ENCODE results near the gene MORC4.
"Not testable (repeated sequence)": the region's sequence is repeated elsewhere in the genome, so short reads cannot be mapped to it uniquely, and the experiment has no call there.

MORC4 gene

GRCh38 chrX:107000013-107000515, at the start of gene MORC4:
MORC4 (minus strand) TSS chrX:107000212; CDS start chrX:106999969, 243 bp downstream.
- DNase-seq (ENCODE audit: low spot score) = peak; percentile 61

DNA sequence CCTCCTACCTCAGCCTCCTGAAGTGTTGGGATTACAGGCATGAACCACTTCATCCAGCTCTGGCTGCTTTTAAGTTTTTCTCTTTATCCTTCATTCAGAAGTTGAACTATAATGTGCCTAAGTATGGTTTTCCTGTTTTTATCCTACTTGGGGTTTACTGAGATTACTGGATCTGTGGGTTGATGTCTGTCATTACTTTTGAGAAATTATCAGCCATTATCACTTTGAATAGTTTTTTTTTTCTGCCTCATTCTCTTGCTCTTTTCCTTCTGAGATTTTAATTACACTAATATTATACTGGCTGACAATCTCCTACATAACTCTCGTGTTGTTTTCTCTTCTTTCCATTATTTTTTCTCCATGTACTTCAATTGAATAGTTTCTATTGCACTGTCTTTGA, 47.6 kb upstream of the MORC4 start:
- no peak for DNase-seq (ENCODE audit: low spot score)

DNA sequence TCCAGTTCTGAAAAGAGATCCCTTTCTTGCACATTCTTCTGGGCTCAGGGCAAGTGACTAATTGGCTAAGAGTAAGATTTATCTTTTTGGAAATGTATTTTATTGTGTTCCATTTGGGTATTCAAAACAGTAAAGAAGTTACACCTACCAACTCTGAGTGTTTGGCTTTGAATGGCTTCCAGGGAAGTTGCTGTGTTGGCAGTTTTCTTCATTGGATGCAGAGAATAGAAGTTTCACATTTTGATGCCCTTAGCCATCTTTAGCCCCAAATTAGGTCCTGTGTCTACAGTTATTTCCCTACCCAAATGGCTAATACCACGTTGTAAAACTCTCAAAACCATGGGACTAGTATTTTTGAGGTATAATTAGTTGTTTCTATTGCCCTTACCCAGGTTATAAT, 29.7 kb upstream of the MORC4 start:
- no peak for DNase-seq (ENCODE audit: low spot score)

DNA sequence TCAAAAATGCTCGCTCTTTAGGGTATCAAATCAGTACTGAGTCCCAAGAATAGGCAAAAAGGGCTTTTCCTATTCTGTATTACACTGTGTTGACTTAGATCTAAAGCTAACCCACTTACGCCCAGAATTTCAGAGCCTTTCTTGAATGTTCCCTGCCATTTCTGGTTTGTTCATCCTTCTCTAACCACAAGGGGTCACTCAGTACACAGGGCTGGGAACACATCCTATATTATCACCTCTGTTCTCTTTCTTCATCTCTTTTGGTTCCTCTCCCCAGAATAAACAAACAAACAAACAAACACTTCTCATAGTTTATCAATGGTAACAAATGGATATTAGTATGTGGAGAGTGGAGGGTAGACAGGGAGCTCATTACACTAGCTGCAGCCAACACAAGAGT, 25.5 kb upstream of the MORC4 start:
- peak; percentile 9 for DNase-seq (ENCODE audit: low spot score)

- DNase-seq (ENCODE audit: low spot score) = no peak
Measured at GRCh38 chrX:107014936-107015335, 14.9 kb upstream of the MORC4 start.

DNA sequence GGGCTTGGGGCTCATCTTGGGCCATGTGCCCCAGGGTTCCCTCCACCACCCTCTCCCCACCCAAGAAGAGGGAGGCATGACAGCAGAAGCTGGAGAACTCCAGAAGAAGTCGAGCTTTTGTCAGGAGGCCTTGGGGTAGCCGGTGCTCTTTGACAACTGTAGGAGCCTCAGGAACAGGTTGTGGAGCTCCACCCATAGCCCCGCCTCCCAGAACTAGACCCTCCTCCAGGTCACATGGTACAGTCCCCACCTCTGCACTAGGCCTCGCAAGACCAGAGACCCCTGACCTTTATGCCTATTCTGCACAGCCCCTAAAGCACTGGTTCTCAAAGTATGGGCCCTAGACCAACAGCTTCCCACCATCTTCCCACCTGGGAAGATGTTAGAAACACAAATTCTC, 8.0 kb upstream of the MORC4 start:
- no peak for DNase-seq (ENCODE audit: low spot score)

GRCh38 chrX:106999002-106999975, 723 bp downstream of the MORC4 start:
- DNase-seq (ENCODE audit: low spot score) = peak; percentile 46

DNA sequence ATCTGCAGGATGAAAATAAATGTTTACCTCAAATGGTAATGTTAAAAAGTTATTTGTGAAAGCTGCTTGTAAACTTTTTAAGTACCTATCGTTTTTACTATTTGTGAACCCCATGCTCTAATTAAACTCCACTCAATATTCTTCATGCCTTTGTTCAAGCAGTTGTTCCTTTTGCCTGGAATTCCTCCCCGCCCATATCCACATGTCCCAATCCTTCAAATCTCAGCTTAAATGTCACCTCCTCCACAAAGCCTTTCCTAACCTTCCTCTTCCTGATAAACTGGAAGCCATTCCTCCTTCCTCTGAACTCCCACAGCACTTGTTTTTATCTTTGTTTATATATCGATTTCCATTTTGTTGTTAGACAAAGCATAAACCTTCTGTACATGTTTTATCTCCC, 2.4 kb downstream of the MORC4 start:
- no peak for DNase-seq (ENCODE audit: low spot score)

DNA sequence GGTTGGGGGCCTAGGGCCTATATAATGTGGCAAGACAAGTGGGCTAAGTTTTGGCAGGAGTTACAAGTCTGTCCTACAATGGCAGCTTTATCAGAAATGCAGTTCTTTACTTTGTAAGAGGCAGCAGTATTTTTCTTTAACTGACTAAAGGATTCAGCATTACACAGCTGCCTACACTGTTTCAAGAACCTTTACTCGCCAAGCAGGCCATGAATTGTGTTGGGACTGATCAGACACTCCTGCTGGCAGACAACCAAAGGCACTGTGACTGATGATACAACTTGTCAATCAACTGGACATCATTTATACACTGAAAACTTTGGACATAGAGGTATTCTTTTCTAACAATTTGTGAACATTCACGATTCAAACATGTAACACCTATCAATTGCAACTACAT, 4.3 kb downstream of the MORC4 start:
- no peak for DNase-seq (ENCODE audit: low spot score)

DNA sequence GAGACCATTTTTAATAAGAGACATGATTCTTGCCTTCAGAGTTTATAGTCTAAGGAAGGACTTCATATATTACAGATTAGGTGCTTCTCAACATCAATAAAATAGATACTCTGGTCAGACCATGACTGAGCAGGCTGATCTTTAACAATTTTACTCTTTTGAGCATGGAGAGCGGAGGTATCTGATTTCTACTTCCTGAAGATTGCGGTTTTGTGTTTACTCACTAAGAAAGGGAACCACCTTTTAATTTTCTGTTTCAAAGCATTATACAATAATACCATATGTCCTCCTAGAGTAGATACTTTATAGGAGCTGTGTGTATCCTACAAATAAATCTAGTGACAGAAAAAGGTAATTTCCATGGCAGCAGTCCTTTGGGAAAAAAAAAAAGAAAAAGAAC, 12.5 kb downstream of the MORC4 start:
- no peak for DNase-seq (ENCODE audit: low spot score)

GRCh38 chrX:106980952-106981626, 18.9 kb downstream of the MORC4 start:
- DNase-seq (ENCODE audit: low spot score) = no peak

GRCh38 chrX:106976416-106976815, 23.6 kb downstream of the MORC4 start:
- no peak for DNase-seq (ENCODE audit: low spot score)

DNA sequence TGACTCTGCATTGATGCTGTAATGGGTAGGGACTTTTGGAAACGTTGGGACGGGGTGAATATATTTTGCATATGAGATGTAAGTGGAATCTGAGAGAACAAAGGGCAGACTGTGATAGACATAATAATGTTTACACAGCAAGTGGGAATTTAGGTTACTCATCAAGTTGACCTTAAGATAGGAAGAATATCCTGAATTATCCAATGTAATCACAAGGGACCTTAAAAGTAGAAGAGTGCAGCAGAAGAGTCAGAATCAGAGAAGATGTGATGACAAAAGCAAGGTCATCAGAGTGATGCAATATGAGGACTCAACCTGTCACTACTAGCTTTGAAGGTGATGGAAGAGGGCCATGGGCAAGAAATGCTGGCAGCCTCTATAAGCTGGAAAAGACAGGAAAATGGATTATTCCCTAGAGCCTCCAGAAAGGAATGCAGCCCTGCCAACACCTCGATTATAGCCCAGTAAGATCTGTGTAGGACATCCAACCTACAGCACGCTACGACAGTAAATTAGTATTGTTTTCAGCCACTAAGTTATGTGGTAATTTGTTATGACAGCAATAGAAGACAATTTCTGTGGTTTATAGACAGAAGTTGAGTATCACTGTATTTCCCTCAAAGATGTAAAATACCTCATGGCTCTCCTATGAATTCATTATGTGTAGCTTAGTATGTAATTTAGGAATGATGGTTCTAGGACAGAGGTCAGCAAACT, 26.4 kb downstream of the MORC4 start:
- DNase-seq (ENCODE audit: low spot score) = no peak

- no peak for DNase-seq (ENCODE audit: low spot score)
Measured at GRCh38 chrX:106972896-106973295, 27.1 kb downstream of the MORC4 start.

- DNase-seq (ENCODE audit: low spot score) = not testable (repeated sequence)
Measured at GRCh38 chrX:106966547-106966946, 33.5 kb downstream of the MORC4 start.

- no peak for DNase-seq (ENCODE audit: low spot score)
Measured at GRCh38 chrX:106964290-106964689, 35.7 kb downstream of the MORC4 start.

- DNase-seq (ENCODE audit: low spot score) = no peak
Measured at GRCh38 chrX:106963111-106963510, 36.9 kb downstream of the MORC4 start.

DNA sequence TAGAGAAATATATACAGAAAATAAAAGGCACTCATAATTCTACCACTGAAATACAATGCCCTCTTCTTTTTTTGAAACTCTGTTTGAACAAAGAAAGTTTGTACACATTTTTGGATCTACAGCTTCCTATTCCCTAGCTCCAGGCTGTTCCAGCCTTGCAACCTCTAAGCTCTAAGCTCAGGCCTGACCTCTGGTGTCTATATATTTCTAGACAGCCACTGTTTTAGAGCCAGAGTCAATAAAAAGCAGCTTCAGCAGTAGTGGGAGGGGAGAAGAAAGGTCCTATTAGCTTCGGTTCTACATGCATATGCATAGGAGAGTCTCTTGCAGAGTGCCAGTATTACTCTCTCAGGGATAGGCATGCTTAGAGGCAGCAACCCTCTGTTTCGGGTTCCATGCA, 40.1 kb downstream of the MORC4 start:
- DNase-seq (ENCODE audit: low spot score) = peak; percentile 43

GRCh38 chrX:106957856-106958255, 42.2 kb downstream of the MORC4 start:
- DNase-seq (ENCODE audit: low spot score) = no peak

GRCh38 chrX:106955004-106955772, 44.8 kb downstream of the MORC4 start:
- no peak for DNase-seq (ENCODE audit: low spot score)

DNA sequence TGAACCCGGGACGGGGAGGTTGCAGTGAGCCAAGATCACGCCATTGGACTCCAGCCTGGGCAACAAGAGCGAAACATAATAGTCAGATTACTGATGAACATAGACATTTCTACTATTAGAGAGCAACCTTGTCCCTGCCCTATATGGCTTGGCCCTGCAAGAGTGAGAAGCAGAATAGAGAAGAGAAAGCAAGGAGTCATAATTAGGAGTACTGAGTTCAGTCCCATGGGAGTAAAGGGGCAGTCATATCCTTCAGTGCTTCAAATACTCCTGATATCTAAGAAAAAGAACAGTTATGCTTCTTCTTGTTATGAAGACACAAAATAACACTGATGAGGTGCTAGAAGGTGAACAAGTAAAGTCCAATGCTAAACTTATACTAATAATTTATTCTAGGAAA, 46.0 kb downstream of the MORC4 start:
- no peak for DNase-seq (ENCODE audit: low spot score)

DNA sequence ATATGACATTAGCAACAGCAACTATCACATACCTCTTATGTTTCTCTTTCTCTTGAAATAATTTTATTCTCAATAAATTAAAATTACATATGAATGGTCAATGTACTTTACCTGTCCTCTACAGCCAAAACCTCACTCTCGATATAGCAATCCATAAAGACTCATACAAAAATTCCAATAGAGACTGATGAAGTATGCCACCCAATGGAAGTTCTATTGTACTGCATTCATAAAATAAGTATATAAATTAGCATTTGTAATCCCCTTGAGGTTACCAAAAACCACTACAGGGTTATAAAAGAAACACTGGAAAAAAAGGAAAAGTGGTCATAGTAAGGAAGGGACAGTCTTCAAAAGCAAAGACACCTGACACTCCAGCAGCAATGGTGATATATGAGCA, 47.0 kb downstream of the MORC4 start:
- DNase-seq (ENCODE audit: low spot score) = no peak

Measured in HuH-7 (cell line).